ENCODE measurements around the gene AGBL3.

The AGBL3 gene

DNA sequence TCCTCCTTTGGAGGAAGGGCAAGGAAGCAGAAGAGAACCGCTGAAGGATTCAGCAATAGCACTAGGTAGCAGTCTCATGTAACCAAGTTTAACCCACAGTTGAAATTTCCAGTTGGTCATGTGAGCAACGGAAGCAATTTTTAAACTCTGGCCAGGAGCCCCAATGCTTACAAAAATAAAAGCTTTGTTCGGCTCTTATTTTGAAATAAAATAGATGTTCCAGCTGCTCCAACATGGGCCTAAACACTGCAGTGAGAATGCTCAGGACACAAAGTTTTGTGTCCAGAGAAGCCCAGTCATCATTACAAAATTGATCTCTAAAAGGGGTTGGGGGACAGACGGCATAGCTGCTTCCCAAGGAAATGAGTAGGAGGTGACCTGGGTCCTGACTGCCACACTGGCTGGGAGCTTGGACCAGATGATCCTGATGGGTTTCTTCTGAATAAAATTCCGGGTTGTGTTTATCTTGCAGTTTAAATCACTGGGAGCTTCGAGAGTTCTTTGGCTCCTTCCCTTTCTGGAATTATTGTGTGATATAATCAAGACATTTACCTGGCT lies 161.1 kb downstream of the AGBL3 start:
- DNase-seq, result peak in 2 of 51 donors; percentile 26 to 67

- peak in 13 of 51 donors; percentile 18 to 67 (median 41) for DNase-seq
Observed at GRCh38 chr7:135147899-135148721, 161.8 kb downstream of the AGBL3 start, which contains the start of gene TMEM140. TMEM140 (plus strand) TSS chr7:135148072; CDS start chr7:135164442, 16,370 bp downstream.

DNA sequence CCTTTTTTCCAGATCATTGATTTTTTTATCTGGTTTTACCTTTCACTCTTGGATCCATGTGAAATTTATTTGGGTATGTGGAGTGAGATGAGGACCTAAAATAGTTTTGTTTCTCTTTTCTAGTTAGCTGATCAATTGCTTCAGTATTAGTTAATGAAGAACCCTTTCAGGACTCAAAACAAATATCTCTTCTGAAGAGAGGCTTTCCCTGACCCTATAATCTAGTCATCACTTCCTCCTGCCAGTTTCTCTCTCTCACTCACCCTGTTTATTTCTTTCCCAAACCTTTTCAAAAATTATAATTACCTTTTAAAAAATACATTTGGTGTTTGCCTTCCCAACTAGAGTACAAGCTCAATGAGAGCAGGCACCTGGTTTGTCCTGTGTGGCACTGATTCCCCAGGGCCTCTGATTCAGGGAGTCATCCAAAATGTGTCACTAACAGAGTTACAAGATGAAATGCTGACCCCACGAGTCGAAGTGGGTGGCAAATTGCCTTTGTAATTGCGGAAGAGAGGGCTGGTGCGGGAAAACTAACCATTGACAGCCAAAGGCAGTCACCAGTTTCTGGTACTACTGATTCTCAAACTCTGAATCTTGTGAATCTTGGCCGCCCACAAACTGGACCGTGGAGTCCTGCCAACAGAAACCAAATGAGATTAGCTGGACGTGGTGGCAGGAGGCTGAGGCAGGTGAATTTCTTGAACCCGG lies 163.9 kb downstream of the AGBL3 start:
- no peak for DNase-seq

DNA sequence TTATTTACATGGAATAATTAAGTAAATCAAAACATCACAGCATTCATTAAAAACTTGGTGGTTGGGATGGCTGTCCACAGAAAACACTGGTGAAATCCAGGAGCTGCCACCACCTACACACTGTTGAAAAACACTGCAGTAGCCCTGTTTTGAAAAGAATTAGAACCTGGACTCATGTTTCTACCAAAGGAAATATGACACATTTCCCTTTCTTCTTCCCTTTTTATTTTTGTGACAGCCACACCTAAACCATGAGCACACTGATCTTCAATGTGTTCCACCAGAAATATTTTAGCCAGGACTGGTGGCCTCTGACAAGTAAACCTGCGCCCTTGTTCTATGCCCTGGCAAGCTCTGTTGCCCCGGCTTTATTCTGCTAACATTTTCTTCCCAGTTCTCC lies 164.8 kb downstream of the AGBL3 start:
- DNase-seq, result no peak

DNA sequence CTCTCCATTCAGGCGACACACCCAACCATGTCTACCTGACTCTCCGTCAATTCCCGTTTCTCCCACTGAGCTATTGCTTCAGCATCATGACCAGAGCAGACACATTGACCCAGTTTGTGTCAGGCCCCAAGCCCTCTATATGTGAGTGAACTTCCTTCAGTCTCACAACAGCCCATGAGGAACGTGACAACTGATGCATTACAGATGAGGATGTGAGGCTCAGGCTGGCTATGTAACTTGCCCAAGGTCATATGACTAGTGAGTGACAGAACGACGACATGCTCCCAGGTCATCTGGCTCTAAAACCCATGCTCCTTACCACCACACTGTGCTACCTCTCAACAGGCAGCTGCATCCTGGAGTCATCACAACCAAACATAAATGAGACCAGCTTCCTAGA lies 165.2 kb downstream of the AGBL3 start:
- DNase-seq, result no peak

DNA sequence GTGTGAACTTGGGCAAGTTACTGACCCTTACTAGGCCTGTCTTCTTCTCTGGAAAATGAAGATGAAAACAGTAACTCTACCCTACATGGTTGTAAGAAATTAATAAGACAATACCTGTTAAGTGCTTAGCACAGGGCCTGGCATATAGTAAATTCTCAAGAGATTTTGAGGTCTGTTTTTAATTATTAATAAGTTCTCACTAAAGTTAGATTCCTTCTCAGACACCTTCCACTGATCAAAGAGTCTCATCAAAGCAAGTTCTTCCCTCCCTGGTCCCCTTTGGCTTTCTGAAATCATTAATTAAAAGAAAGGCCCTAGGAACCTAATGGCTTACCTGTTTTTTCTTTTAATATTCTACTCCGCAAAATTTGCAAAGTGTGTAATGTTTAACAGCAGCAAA lies 166.1 kb downstream of the AGBL3 start:
- no peak for DNase-seq

DNA sequence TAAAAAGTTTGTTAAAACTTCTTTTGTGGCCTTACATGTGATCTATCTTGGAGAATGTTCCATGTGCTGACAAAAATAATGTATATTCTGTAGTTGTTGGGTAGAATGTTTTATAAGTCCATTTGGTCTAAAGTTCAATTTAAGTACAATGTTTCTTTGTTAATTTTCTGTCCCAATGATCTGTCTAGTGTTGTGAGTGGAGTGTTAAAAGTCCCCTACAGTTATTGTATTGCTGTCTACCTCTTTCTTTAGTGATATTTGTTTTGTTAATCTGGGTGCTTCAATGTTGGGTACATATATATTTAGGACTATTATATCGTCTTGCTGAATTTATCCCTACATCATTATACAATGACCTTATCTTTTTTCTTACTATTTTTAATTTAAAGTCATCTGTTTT lies 168.4 kb downstream of the AGBL3 start:
- no peak for DNase-seq

GRCh38 chr7:135156290-135156689 lies 170.0 kb downstream of the AGBL3 start:
- no peak for DNase-seq

GRCh38 chr7:135158141-135158655 lies 171.9 kb downstream of the AGBL3 start:
- no peak for DNase-seq

- DNase-seq, result no peak
Observed at GRCh38 chr7:135158874-135159273, 172.6 kb downstream of the AGBL3 start.

DNA sequence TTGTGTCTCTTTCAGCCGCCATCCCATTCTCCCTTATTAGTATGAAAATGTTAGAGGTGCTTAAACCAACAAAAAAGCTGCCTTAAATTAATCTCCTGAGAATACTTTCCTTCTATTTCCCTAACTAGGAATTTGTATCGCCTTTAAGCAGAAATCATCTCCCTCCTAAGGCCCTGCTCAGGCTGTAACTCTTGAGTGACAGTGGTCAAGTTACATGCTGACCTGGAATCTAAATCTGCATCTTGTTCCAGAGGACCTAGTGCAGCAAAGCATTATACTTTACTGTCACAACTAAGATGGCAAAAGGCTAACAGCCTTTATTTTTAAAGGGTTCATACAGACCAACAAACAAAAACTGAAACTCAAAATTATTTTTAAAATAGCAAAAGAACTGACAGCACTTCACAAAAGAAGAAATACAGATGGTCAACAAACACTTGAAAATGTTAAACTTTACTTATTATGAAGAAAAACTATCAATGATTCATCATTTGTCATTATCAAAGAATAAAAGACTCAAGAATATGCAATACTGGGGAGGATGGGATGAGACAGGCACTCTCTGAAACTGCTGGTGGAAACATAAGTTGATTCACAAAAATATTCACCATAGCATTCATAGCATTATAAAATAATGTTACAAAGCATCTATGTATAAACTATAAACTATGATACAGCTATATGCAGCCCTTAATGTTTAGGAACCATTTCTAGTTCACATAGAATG lies 173.2 kb downstream of the AGBL3 start:
- no peak for DNase-seq

GRCh38 chr7:135160098-135160857 lies 174.0 kb downstream of the AGBL3 start:
- DNase-seq, result no peak

DNA sequence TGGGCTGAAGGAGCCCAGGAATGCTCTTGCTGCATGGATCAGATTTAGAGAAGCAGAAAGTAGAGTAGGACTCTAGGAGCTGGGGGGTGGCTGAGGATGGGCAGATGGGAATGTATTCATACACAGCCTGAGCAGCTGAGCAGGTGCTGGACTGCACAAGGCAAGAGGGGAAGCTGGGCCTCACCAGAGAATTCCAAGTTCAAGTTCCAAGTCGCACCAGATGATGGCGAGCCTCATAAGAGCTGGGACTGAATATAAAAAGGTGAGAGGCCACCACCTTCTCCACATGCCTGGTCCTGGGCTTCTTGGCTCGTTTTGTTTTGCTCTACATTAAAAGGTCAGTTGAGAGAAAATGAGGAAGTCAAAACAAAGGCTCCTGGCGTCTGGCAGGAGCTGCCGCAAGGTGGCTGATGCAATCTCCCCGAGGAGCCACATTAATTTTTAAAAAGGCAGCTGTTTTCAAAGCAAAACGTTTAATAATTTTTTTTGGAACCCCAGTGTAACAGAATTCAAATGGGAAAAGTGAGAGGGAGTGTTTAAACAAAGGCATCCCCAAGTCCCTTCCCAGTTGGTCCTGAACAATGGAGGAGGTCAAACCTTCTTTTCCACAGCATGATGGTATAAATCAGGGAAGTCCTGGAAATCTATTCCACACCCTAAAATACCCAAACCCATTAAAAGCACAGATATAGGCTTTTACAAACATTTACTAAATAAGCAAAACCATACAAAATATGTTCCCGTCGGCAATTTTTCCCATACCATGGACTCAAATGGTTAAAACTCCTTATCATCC lies 174.7 kb downstream of the AGBL3 start:
- no peak for DNase-seq

- DNase-seq, result no peak
Observed at GRCh38 chr7:135161669-135162068, 175.4 kb downstream of the AGBL3 start.

DNA sequence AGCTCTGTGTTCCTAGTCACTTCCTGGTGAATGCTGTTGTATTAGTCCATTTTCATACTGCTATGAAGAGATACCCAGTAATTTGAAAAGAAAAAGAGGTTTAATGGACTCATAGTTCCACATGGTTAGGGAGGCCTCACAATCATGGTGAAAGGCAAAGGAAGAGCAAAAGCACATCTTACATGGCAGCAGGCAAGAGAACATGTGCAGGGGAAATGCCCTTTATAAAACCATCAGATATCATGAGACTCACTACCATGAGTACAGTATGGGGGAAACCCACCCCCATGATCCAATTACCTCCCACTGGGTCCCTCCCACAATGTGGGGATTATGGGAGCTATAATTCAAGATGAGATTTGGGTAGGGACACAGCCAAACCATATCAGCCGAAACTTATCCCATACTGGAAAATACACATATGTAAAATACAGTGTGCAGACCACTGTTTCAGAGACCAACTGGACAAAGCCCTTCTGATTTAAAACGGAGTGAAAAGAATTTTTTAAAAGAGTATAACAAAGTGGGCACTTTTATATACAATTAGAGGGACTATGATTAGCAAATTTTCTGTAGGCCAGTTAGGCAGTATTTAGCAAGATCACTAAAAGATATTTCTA lies 176.2 kb downstream of the AGBL3 start:
- no peak for DNase-seq

DNA sequence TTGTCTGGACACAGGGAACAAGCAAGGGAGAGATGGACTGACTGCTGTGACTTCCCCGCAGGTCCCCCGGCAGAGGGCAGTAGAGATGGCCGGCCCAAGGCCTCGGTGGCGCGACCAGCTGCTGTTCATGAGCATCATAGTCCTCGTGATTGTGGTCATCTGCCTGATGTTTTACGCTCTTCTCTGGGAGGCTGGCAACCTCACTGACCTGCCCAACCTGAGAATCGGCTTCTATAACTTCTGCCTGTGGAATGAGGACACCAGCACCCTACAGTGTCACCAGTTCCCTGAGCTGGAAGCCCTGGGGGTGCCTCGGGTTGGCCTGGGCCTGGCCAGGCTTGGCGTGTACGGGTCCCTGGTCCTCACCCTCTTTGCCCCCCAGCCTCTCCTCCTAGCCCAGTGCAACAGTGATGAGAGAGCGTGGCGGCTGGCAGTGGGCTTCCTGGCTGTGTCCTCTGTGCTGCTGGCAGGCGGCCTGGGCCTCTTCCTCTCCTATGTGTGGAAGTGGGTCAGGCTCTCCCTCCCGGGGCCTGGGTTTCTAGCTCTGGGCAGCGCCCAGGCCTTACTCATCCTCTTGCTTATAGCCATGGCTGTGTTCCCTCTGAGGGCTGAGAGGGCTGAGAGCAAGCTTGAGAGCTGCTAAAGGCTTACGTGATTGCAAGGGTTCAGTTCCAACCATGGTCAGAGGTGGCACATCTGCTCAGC lies 178.2 kb downstream of the AGBL3 start:
- peak in 1 of 51 donors; percentile 38 for DNase-seq

GRCh38 chr7:135165862-135166261 lies 179.6 kb downstream of the AGBL3 start:
- DNase-seq, result no peak

DNA sequence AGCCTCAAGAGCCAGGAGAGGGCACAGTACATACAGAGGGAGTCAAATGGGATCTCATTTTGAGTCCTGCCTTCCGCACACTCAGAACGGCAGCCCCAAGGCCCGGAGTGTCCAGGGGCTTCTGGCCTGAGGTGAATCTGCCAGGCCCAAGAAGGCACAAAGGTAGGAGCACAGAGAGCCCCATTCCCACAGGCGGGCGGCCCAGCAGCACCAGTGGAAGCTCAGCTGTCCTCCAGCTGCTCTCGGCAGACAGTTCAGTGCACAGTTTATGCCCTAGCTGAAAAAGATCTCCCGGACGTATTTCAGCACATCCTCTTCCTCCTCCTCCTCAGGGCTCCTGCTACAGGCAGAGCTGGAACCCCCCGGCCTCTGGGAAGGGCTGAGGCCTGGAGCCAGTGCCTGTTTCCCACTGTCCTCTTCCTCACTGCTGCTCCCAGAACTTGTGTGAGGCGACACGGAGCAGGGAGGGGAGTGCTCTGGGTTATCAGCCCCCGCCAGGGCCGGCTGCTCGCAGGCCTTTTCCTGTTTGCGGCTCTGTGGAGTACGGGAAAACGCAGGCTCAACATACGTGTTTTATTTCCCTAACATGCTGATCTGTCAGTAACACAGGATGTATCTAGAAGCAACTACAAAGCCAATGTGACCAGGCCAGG lies 180.2 kb downstream of the AGBL3 start:
- no peak for DNase-seq

Data from hypothalamus (tissue), 51 donors.